Measurements from ENCODE around the gene CDKAL1. TPM values are rescaled to one million over a fixed set of nuclear protein-coding genes. Genes with fewer than 3 reads are reported as not detected.
"Not testable (repeated sequence)": the region's sequence is repeated elsewhere in the genome, so short reads cannot be mapped to it uniquely, and the experiment has no call there.

The CDKAL1 gene
- total RNA-seq, 1 donor from 2014 or later: 39.6 TPM

- H3K4me1 ChIP-seq: no peaks in the 10 kb centered on the region
- TF ChIP-seq EZH2 (IDR thresholded peaks at IDR 0.05): no peak
- no peak for TF ChIP-seq CTCF (IDR thresholded peaks at IDR 0.05)
- TF ChIP-seq EZH2phosphoT487 (IDR thresholded peaks at IDR 0.05): no peak
- Mint-ChIP-seq H3K9me3 (no peaks in the 10 kb centered on the region), H3K27me3 (ENCODE audit: insufficient read depth, low read depth) (no peaks in the 10 kb centered on the region), H3K4me3 (no peak overlapping the region), H3K4me1 (no peaks in the 10 kb centered on the region), H3K27ac (no peak overlapping the region), H3K36me3 (peaks cover 5% of the 10 kb centered on the region)
- no peaks in the 10 kb centered on the region for H4K20me1 ChIP-seq (ENCODE audit: low read depth)
- H3K27me3 ChIP-seq: no peaks in the 10 kb centered on the region
- no peaks in the 10 kb centered on the region for H3K9me3 ChIP-seq (ENCODE audit: low read depth)
- no peaks in the 10 kb centered on the region for H3K36me3 ChIP-seq
- no peaks in the 10 kb centered on the region for H3F3A ChIP-seq (ENCODE audit: low read depth)
- H2AFZ ChIP-seq (replicated peaks): no peak overlapping the region
- no peak overlapping the region for H3K27ac ChIP-seq
- H3K9ac ChIP-seq: no peak overlapping the region
- no peaks in the 10 kb centered on the region for H3K79me2 ChIP-seq (ENCODE audit: low read depth)
- no peak for DNase-seq (ENCODE audit: low spot score)
- no peak overlapping the region for H3K4me2 ChIP-seq
- H3K4me3 ChIP-seq: no peak overlapping the region
Observed at GRCh38 chr6:20647585-20647984, 113.3 kb downstream of the CDKAL1 start.

GRCh38 chr6:20649696-20650470 lies 115.6 kb downstream of the CDKAL1 start:
- H3K27ac Mint-ChIP-seq; H3K79me2 ChIP-seq (ENCODE audit: low read depth); DNase-seq (ENCODE audit: low spot score); H3K36me3 ChIP-seq; H2AFZ ChIP-seq (replicated peaks); H3F3A ChIP-seq (ENCODE audit: low read depth); H3K27ac ChIP-seq; H4K20me1 ChIP-seq (ENCODE audit: low read depth); H3K4me1 ChIP-seq; H3K9me3 Mint-ChIP-seq; H3K36me3 Mint-ChIP-seq; H3K9ac ChIP-seq; H3K4me3 Mint-ChIP-seq; H3K9me3 ChIP-seq (ENCODE audit: low read depth); H3K27me3 Mint-ChIP-seq (ENCODE audit: insufficient read depth, low read depth); H3K4me3 ChIP-seq; H3K4me2 ChIP-seq; H3K27me3 ChIP-seq; H3K4me1 Mint-ChIP-seq: not testable (repeated sequence)

- H3F3A ChIP-seq (ENCODE audit: low read depth): no peaks in the 10 kb centered on the region
- Mint-ChIP-seq H3K27me3 (ENCODE audit: insufficient read depth, low read depth) (no peaks in the 10 kb centered on the region), H3K4me3 (no peak overlapping the region), H3K9me3 (no peaks in the 10 kb centered on the region), H3K4me1 (no peaks in the 10 kb centered on the region), H3K27ac (no peak overlapping the region), H3K36me3 (peaks cover 5% of the 10 kb centered on the region)
- H3K4me2 ChIP-seq: no peak overlapping the region
- H3K27ac ChIP-seq: no peak overlapping the region
- H3K4me3 ChIP-seq: no peak overlapping the region
- H2AFZ ChIP-seq (replicated peaks): no peak overlapping the region
- H3K9ac ChIP-seq: no peak overlapping the region
- no peaks in the 10 kb centered on the region for H3K9me3 ChIP-seq (ENCODE audit: low read depth)
- H3K27me3 ChIP-seq: no peaks in the 10 kb centered on the region
- no peaks in the 10 kb centered on the region for H4K20me1 ChIP-seq (ENCODE audit: low read depth)
- no peaks in the 10 kb centered on the region for H3K4me1 ChIP-seq
- no peaks in the 10 kb centered on the region for H3K36me3 ChIP-seq
- DNase-seq (ENCODE audit: low spot score): no peak
- TF ChIP-seq CTCF (IDR thresholded peaks at IDR 0.05): no peak
- TF ChIP-seq EZH2phosphoT487 (IDR thresholded peaks at IDR 0.05): no peak
- TF ChIP-seq EZH2 (IDR thresholded peaks at IDR 0.05): no peak
- H3K79me2 ChIP-seq (ENCODE audit: low read depth): no peaks in the 10 kb centered on the region
Observed at GRCh38 chr6:20652299-20653084, 118.2 kb downstream of the CDKAL1 start.

- Histone ChIP-seq H2AFZ (replicated peaks) (no peak overlapping the region), H3K9ac (no peak overlapping the region), H3K27me3 (no peaks in the 10 kb centered on the region), H3K4me2 (no peak overlapping the region), H3K4me1 (no peaks in the 10 kb centered on the region), H3K36me3 (no peaks in the 10 kb centered on the region), H3K4me3 (no peak overlapping the region), H3K27ac (no peak overlapping the region), H3K79me2 (ENCODE audit: low read depth) (no peaks in the 10 kb centered on the region), H3K9me3 (ENCODE audit: low read depth) (no peaks in the 10 kb centered on the region), H4K20me1 (ENCODE audit: low read depth) (no peaks in the 10 kb centered on the region), H3F3A (ENCODE audit: low read depth) (no peaks in the 10 kb centered on the region)
- DNase-seq (ENCODE audit: low spot score): no peak
- Mint-ChIP-seq H3K4me3 (no peak overlapping the region), H3K27me3 (ENCODE audit: insufficient read depth, low read depth) (no peaks in the 10 kb centered on the region), H3K9me3 (no peaks in the 10 kb centered on the region), H3K36me3 (peaks cover 5% of the 10 kb centered on the region), H3K27ac (no peak overlapping the region), H3K4me1 (peaks cover 4% of the 10 kb centered on the region)
- TF ChIP-seq EZH2phosphoT487 (IDR thresholded peaks at IDR 0.05): no peak
- no peak for TF ChIP-seq EZH2 (IDR thresholded peaks at IDR 0.05)
- TF ChIP-seq CTCF (IDR thresholded peaks at IDR 0.05): no peak
Observed at GRCh38 chr6:20653085-20653479, 118.8 kb downstream of the CDKAL1 start.

Data from neural progenitor cell (in vitro differentiated cells).